Measurements from ENCODE around the gene HOMER2.
A peak's percentile ranks its signal among the peaks of the same experiment; 100 is the strongest.
"Not testable (repeated sequence)": the region's sequence is repeated elsewhere in the genome, so short reads cannot be mapped to it uniquely, and the experiment has no call there.

HOMER2 gene

GRCh38 chr15:82969353-82969752 lies 16.8 kb upstream of the HOMER2 start:
- intact Hi-C loops (cut with DNase I), result no loop called here
- no peak for DNase-seq

DNA sequence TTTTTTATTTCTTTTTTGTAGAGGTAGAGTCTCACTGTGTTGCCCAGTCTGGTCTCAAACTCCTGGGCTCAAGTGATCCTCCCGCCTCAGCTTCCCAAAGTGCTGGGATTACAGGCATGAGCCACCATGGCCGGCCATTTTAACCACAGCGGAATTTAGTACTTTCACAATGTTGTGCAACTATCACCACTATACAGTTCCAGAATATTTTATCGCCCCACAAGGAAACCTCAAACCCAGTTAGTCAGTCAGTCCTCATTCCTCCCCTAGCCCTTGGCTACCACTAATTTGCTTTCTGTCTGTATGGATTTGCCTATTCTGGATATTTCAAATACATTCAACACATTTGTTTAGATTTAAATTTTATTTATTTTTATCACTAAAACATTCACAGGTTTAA lies 15.5 kb upstream of the HOMER2 start:
- intact Hi-C loops (cut with DNase I), result no loop called here
- DNase-seq, result no peak

DNA sequence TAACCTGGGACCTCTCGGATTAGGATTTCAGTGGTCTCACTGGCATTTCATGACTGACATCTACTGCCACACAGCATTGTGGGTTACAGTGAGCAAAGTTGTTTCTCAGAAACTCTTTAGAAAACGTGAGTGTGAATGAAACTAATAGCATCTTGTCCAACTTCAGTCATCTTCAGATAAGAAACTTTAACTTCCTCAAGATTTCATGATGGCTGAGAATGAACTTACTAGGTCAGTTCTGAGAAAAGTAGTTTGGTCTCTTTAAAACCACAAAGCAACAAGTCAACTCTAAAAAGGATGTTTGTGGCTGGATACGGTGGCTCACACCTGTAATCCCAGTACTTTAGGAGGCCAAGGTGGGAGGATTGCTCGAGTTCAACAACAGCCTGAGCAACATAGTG lies 14.2 kb upstream of the HOMER2 start:
- no peak for DNase-seq
- intact Hi-C loops (cut with DNase I), result no loop called here

- DNase-seq, result no peak
- intact Hi-C loops (cut with DNase I), result no loop called here
Measured at GRCh38 chr15:82964890-82965289, 12.4 kb upstream of the HOMER2 start.

DNA sequence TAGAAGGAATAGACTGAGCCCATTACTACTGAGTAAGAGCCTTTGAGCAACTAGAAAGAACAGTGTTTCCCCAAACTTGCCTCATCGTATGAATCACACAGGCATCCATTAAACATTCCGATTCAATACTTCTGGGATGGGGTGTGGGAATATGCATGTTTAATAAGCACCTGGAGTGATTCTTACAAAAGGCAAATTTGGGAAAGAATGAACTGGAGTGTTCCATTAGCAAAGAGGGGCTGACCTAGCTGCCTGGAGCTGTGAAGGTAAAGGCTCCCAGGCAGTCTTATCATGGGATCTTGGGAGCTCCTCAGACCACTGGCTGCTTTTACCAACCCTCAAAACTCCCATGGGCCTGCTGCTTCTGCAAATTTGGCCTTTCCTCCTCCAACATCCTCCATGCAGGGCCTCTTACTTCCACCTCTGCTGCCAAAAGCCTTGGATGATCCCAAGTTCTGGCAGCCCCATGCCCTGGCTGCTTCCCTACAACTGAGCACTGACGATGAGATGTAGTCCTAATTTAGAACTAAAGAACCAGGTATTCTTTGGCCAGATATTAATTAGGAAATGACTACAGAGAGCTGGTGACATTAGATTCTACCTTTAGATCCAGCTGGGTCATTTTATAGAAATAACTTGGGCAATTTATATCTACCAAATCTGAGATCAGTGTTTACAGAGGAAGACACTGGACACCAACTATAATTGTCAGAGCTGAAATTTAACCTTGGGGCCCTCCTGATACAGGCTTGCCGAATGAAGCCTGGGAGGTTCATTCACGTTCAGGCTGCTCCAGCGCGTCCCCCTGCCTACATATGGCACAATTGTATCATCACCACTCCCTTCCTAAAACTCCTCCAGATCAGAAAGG lies 11.2 kb upstream of the HOMER2 start:
- intact Hi-C loops (cut with DNase I), result no loop called here
- no peak for DNase-seq

- DNase-seq, result no peak
- intact Hi-C loops (cut with DNase I), result no loop called here
Measured at GRCh38 chr15:82960766-82961165, 8.2 kb upstream of the HOMER2 start.

DNA sequence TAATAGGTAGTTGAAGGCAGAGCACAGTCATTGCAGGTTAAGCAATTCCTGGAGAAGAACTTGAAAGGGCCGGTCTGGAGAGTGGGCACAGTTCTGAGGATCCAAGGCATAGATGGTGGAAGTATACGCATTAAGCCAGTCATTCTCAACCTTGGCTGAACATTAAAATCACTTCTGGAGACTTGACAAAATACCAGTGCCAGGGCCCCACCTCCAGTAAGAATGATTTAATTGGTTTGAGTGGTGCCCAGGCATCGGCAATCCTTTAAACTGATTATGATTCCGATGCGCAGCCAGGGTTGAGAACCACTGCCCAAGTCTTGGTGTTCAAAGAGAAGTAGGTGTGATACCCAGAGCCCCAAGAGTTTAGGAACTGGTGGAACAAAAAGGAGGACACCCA lies 6.9 kb upstream of the HOMER2 start:
- intact Hi-C loops (cut with DNase I), result no loop called here
- no peak for DNase-seq

- intact Hi-C loops (cut with DNase I), result no loop called here
- no peak for DNase-seq
Measured at GRCh38 chr15:82958638-82959037, 6.1 kb upstream of the HOMER2 start.

GRCh38 chr15:82951472-82952157 lies 905 bp downstream of the HOMER2 start:
- intact Hi-C loops (cut with DNase I), result no loop called here
- DNase-seq, result no peak

DNA sequence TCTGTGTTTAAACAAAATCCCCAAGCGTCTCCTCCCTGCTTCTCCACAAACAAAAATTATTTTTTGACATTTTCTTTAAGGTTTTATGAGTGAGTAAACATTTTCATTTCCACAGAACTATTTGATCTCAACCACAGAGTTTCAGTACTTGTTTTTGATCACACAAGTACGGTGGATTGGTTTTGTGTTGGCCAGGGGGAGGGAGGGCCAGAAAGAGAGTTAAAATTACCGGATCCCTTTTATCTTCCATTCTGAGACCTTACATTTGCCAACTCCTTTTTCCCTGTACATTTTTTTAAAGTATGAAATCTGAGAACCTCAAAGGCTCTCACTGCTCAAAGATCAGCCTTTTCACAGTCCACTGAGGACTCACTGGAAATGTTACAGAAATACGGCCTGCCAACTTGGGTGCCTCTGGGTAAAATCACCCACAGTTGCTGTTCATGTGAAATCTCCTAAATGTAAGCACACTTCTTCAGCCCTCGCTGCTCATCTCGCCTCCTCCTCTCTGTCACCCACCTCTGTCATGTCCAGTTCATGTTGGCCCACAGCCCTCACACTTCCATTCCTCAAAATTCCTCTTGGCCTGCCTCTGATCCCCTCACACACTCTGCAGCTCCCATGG lies 1.7 kb downstream of the HOMER2 start:
- intact Hi-C loops (cut with DNase I), result no loop called here
- no peak for DNase-seq

DNA sequence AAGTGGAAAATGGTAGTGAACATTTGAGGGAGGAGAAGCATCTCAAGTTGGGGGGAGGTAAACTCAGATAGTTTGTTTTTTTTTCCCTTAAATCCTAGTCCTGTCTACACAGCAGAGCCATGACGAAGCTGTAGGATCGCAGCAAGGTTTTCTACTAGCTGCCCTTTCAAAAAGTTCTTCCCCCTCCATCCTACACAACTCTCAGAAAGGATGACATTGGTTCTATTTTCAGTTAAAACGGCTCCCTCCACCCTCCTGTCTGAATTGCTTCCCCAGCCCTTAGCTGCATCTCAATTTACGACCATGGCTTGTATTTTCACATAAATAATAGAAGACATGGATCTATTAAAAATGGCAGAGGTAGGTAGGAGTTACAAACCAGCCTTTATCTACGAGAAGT lies 2.2 kb downstream of the HOMER2 start:
- DNase-seq, result no peak
- intact Hi-C loops (cut with DNase I), result no loop called here

DNA sequence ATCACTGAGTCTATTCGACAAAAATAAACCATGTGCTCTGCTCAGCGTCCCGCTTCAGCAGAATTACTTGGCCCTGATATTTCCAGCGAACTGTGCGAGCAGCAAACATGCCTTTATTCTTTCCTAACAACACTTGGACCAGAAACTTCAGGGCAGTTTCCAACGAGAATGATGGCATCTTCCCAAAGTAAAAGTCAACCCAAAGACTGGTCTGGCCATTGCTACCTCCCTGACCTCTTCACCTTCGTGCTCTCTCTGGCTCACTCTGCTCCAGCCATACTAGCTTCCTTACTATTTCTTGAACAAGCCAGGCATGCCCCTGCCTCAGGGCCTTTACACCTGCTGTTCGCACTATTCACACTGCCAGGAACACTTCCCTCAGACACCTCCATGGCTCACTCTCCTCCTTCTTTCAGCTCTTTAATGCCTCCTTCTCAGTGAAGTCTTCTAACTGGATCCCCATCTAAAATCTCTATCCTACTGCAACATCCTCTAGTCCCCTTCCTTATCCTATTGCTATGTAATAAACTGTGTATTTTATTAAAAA lies 6.3 kb downstream of the HOMER2 start:
- intact Hi-C loops (cut with DNase I), result no loop called here
- no peak for DNase-seq

- intact Hi-C loops (cut with DNase I), result no loop called here
- DNase-seq, result no peak
Measured at GRCh38 chr15:82945326-82945725, 7.2 kb downstream of the HOMER2 start.

DNA sequence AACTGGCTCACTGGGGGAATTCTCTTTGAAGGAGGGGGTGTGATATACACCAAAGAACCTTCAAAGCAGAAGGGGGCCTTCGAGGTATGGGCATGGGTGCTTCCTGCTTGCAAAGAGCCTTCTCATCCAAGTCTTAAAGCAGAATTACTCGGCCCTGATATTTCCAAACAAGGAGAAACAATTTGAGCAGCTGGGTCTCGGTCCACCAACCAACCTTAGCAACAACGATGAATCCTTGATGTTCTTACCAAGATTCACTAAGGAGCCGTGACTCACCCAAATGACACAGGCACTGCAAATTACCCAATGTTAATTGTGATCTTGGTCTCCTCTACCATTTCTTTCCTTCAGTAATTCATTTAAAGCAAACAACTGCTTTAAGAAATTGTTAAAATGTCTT lies 7.7 kb downstream of the HOMER2 start:
- intact Hi-C loops (cut with DNase I), result no loop called here
- DNase-seq, result no peak

GRCh38 chr15:82944056-82944455 lies 8.5 kb downstream of the HOMER2 start:
- intact Hi-C loops (cut with DNase I), result no loop called here
- peak in 33 of 42 donors; percentile 9 to 84 (median 48) for DNase-seq

GRCh38 chr15:82943176-82943575 lies 9.3 kb downstream of the HOMER2 start:
- no peak for DNase-seq
- intact Hi-C loops (cut with DNase I), result no loop called here

- peak in 2 of 42 donors; percentile 26 to 42 for DNase-seq
- intact Hi-C loops (cut with DNase I), result no loop called here
Measured at GRCh38 chr15:82942691-82943090, 9.8 kb downstream of the HOMER2 start.

DNA sequence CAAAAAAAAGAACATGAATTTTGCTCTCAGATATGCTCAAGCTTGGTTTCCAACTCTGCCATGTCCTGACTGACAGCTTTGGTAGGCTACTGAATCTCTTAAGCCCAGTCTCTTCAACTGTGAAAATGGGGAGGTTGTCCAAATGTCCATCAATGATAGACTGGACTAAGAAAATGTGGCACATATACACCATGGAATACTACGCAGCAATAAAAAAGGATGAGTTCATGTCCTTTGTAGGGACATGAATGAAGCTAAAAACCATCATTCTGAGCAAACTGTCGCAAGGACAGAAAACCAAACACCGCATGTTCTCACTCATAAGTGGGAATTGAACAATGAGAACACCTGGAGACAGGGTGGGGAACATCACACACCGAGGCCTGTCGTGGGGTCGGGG lies 12.8 kb downstream of the HOMER2 start:
- intact Hi-C loops (cut with DNase I); DNase-seq: not testable (repeated sequence)

GRCh38 chr15:82937712-82938058 lies 14.8 kb downstream of the HOMER2 start:
- intact Hi-C loops (cut with DNase I), result no loop called here
- no peak for DNase-seq
